Measurements from ENCODE around the gene ATP1A1. TPM values are rescaled to one million over a fixed set of nuclear protein-coding genes. Genes with fewer than 3 reads are reported as not detected.

Gene ATP1A1
- total RNA-seq, 1 donor from 2014 or later = 240 TPM

GRCh38 chr1:116365857-116366256 lies 7.2 kb upstream of the ATP1A1 start:
- Mint-ChIP-seq H3K9me3 (no peaks in the 10 kb centered on the region), H3K4me3 (no peak overlapping the region), H3K27me3 (ENCODE audit: insufficient read depth) (peaks cover 10% of the 10 kb centered on the region), H3K27ac (no peak overlapping the region), H3K36me3 (ENCODE audit: low read depth) (peaks cover 1% of the 10 kb centered on the region), H3K4me1 (ENCODE audit: low read depth) (no peaks in the 10 kb centered on the region)
- intact Hi-C loops (cut with micrococcal nuclease) = no loop called here
- DNase-seq (ENCODE audit: low spot score) = no peak

- intact Hi-C loops (cut with micrococcal nuclease) = no loop called here
- Mint-ChIP-seq H3K27me3 (ENCODE audit: insufficient read depth) (peaks cover 14% of the 10 kb centered on the region), H3K27ac (no peak overlapping the region), H3K4me1 (ENCODE audit: low read depth) (no peaks in the 10 kb centered on the region), H3K4me3 (no peak overlapping the region), H3K36me3 (ENCODE audit: low read depth) (peaks cover 1% of the 10 kb centered on the region), H3K9me3 (no peaks in the 10 kb centered on the region)
- DNase-seq (ENCODE audit: low spot score) = no peak
Measured at GRCh38 chr1:116367256-116367945, 5.6 kb upstream of the ATP1A1 start.

- H3K9me3 Mint-ChIP-seq = no peaks in the 10 kb centered on the region
- H3K27me3 Mint-ChIP-seq (ENCODE audit: insufficient read depth) = peaks cover 14% of the 10 kb centered on the region
- H3K4me3 Mint-ChIP-seq = no peak overlapping the region
- no peak for DNase-seq (ENCODE audit: low spot score)
- intact Hi-C loops (cut with micrococcal nuclease) = no loop called here
- no peak overlapping the region for H3K27ac Mint-ChIP-seq
- peaks cover 1% of the 10 kb centered on the region for H3K36me3 Mint-ChIP-seq (ENCODE audit: low read depth)
- no peaks in the 10 kb centered on the region for H3K4me1 Mint-ChIP-seq (ENCODE audit: low read depth)
Measured at GRCh38 chr1:116368241-116368640, 4.8 kb upstream of the ATP1A1 start.

- H3K9me3 Mint-ChIP-seq = no peaks in the 10 kb centered on the region
- H3K36me3 Mint-ChIP-seq (ENCODE audit: low read depth) = peaks cover 7% of the 10 kb centered on the region
- peaks cover 14% of the 10 kb centered on the region for H3K27me3 Mint-ChIP-seq (ENCODE audit: insufficient read depth)
- H3K27ac Mint-ChIP-seq = no peak overlapping the region
- intact Hi-C loops (cut with micrococcal nuclease) = loop anchor here (5.0 to 10.0 kb wide), 2 partner anchors 1165 to 1858 kb away; partner anchors contain the start of gene TRIM33
- no peak overlapping the region for H3K4me3 Mint-ChIP-seq
- H3K4me1 Mint-ChIP-seq (ENCODE audit: low read depth) = peaks cover 12% of the 10 kb centered on the region
- DNase-seq (ENCODE audit: low spot score) = no peak
Measured at GRCh38 chr1:116370181-116370580, 2.9 kb upstream of the ATP1A1 start.

- no peak for DNase-seq (ENCODE audit: low spot score)
- H3K36me3 Mint-ChIP-seq (ENCODE audit: low read depth) = peaks cover 6% of the 10 kb centered on the region
- intact Hi-C loops (cut with micrococcal nuclease) = loop anchor here (2.0 to 10.0 kb wide), 5 partner anchors 199 to 1859 kb away; partner anchors contain the start of genes CD58 and TRIM33
- H3K4me1 Mint-ChIP-seq (ENCODE audit: low read depth) = peaks cover 27% of the 10 kb centered on the region
- H3K4me3 Mint-ChIP-seq = peak overlapping the region; percentile 95
- H3K27ac Mint-ChIP-seq = no peak overlapping the region
- H3K27me3 Mint-ChIP-seq (ENCODE audit: insufficient read depth) = peaks cover 14% of the 10 kb centered on the region
- no peaks in the 10 kb centered on the region for H3K9me3 Mint-ChIP-seq
Measured at GRCh38 chr1:116371752-116372151, 1.3 kb upstream of the ATP1A1 start.

- H3K27me3 Mint-ChIP-seq (ENCODE audit: insufficient read depth) = peaks cover 14% of the 10 kb centered on the region
- H3K4me3 Mint-ChIP-seq = peak overlapping the region; percentile 95
- H3K9me3 Mint-ChIP-seq = no peaks in the 10 kb centered on the region
- H3K4me1 Mint-ChIP-seq (ENCODE audit: low read depth) = peaks cover 32% of the 10 kb centered on the region
- H3K27ac Mint-ChIP-seq = peak overlapping the region; percentile 67
- H3K36me3 Mint-ChIP-seq (ENCODE audit: low read depth) = peaks cover 6% of the 10 kb centered on the region
- DNase-seq (ENCODE audit: low spot score) = no peak
- intact Hi-C loops (cut with micrococcal nuclease) = loop anchor here (2.0 to 10.0 kb wide), 5 partner anchors 199 to 1860 kb away; partner anchors contain the start of genes CD58 and TRIM33
Measured at GRCh38 chr1:116372191-116372590, 853 bp upstream of the ATP1A1 start.

GRCh38 chr1:116373431-116374352 lies 648 bp downstream of the ATP1A1 start:
- H3K27ac Mint-ChIP-seq = peak overlapping the region; percentile 89

GRCh38 chr1:116374353-116375147 lies 1.5 kb downstream of the ATP1A1 start:
- H3K4me1 Mint-ChIP-seq (ENCODE audit: low read depth) = peaks cover 55% of the 10 kb centered on the region
- H3K4me3 Mint-ChIP-seq = peak overlapping the region; percentile 95
- H3K36me3 Mint-ChIP-seq (ENCODE audit: low read depth) = peaks cover 13% of the 10 kb centered on the region
- intact Hi-C loops (cut with micrococcal nuclease) = loop anchor here (1.0 to 10.0 kb wide), 8 partner anchors 388 to 1862 kb away; partner anchors contain the start of genes CD101, MAN1A2, TRIM33 and TTF2
- H3K9me3 Mint-ChIP-seq = no peaks in the 10 kb centered on the region
- peak overlapping the region; percentile 89 for H3K27ac Mint-ChIP-seq
- no peak for DNase-seq (ENCODE audit: low spot score)
- peaks cover 12% of the 10 kb centered on the region for H3K27me3 Mint-ChIP-seq (ENCODE audit: insufficient read depth)

More at GRCh38 chr1:116373431-116374352, 648 bp downstream of the ATP1A1 start:
- intact Hi-C loops (cut with micrococcal nuclease) = loop anchor here (1.0 to 10.0 kb wide), 7 partner anchors 183 to 1861 kb away; partner anchors contain the start of genes CD58, TRIM33 and TTF2
- peaks cover 47% of the 10 kb centered on the region for H3K4me1 Mint-ChIP-seq (ENCODE audit: low read depth)
- peak; percentile 52 for DNase-seq (ENCODE audit: low spot score)
- H3K36me3 Mint-ChIP-seq (ENCODE audit: low read depth) = peaks cover 9% of the 10 kb centered on the region
- H3K4me3 Mint-ChIP-seq = peak overlapping the region; percentile 95
- H3K27me3 Mint-ChIP-seq (ENCODE audit: insufficient read depth) = peaks cover 12% of the 10 kb centered on the region
- no peaks in the 10 kb centered on the region for H3K9me3 Mint-ChIP-seq

- Mint-ChIP-seq H3K4me1 (ENCODE audit: low read depth) (peaks cover 57% of the 10 kb centered on the region), H3K36me3 (ENCODE audit: low read depth) (peaks cover 13% of the 10 kb centered on the region), H3K9me3 (no peaks in the 10 kb centered on the region), H3K27ac (peak overlapping the region; percentile 89), H3K27me3 (ENCODE audit: insufficient read depth) (peaks cover 6% of the 10 kb centered on the region), H3K4me3 (peak overlapping the region; percentile 95)
- DNase-seq (ENCODE audit: low spot score) = no peak
- intact Hi-C loops (cut with micrococcal nuclease) = loop anchor here (5.0 to 10.0 kb wide), 6 partner anchors 387 to 1287 kb away; partner anchors contain the start of genes CD101 and MAN1A2
Measured at GRCh38 chr1:116375148-116375886, 2.3 kb downstream of the ATP1A1 start.

- Mint-ChIP-seq H3K27ac (peak overlapping the region; percentile 89), H3K36me3 (ENCODE audit: low read depth) (peaks cover 15% of the 10 kb centered on the region), H3K27me3 (ENCODE audit: insufficient read depth) (peaks cover 2% of the 10 kb centered on the region), H3K4me3 (peak overlapping the region; percentile 95), H3K4me1 (ENCODE audit: low read depth) (peaks cover 64% of the 10 kb centered on the region), H3K9me3 (no peaks in the 10 kb centered on the region)
- intact Hi-C loops (cut with micrococcal nuclease) = loop anchor here (5.0 to 10.0 kb wide), 6 partner anchors 386 to 1286 kb away; partner anchors contain the start of genes CD101 and MAN1A2
- peak; percentile 29 for DNase-seq (ENCODE audit: low spot score)
Measured at GRCh38 chr1:116375887-116376728, 3.1 kb downstream of the ATP1A1 start.

- Mint-ChIP-seq H3K9me3 (no peaks in the 10 kb centered on the region), H3K4me1 (ENCODE audit: low read depth) (peaks cover 69% of the 10 kb centered on the region), H3K27me3 (ENCODE audit: insufficient read depth) (no peaks in the 10 kb centered on the region), H3K4me3 (peak overlapping the region; percentile 95), H3K36me3 (ENCODE audit: low read depth) (peaks cover 18% of the 10 kb centered on the region), H3K27ac (peak overlapping the region; percentile 89)
- no peak for DNase-seq (ENCODE audit: low spot score)
- intact Hi-C loops (cut with micrococcal nuclease) = loop anchor here (5.0 to 10.0 kb wide), 6 partner anchors 386 to 1286 kb away; partner anchors contain the start of genes CD101 and MAN1A2
Measured at GRCh38 chr1:116376729-116377086, 3.7 kb downstream of the ATP1A1 start.
